Stimulated activated CD8-positive, alpha-beta memory T cell treated with anti-CD3 and anti-CD28 coated beads, Interleukin-15, amount 100 ng/mL, for 4 hours (primary cell): ENCODE results near the gene WASF2.
A peak's percentile ranks its signal among the peaks of the same experiment; 100 is the strongest.
"Not testable (repeated sequence)": the region's sequence is repeated elsewhere in the genome, so short reads cannot be mapped to it uniquely, and the experiment has no call there.

Experiments
- DNase-seq, 2 donors: peaks; one replicate each; pipeline ENCODE4 v3.0.0-alpha.2; 2020; ENCODE audit warnings: low read depth in 2 of 2

The WASF2 gene

DNA sequence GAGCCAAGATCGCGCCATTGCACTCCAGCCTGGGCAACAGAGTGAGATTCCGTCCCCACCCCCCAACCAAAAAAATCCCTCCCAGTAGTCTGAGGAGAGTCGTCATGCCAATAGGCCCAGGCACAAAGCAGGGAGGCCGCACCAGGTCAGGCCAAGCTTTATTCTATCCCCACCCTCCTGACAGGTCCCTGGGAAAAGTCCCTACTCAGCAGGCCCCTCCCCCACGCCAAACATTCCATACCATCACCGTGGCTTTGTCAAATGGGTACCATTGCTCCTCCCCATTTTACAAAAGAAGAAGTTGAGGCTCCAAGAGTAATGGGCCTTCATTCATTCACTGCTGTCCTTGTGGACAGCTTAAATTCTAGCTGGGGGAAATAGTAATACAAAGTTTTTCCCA is 92.2 kb downstream of the WASF2 start:
- no peak for DNase-seq

DNA sequence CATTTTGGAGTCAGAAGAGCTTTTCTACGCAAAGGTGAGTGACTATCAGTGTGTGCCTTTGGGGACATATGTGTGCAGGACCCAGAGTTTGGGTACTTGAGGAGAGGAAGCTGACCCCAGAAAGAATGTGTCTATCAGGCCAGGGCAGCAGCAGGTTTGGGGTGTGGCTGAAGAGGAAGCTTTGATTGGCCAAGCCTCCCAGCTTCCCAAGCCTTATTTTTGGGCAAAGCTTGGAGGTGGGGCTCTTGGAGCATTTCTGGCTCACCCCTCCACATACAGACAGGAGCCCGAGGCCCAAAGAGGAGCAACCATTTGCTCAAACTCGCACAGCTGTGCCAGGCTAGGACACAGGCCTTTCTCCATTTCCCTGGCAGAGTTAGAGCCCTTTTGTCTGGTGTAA is 92.9 kb downstream of the WASF2 start:
- DNase-seq = no peak

DNA sequence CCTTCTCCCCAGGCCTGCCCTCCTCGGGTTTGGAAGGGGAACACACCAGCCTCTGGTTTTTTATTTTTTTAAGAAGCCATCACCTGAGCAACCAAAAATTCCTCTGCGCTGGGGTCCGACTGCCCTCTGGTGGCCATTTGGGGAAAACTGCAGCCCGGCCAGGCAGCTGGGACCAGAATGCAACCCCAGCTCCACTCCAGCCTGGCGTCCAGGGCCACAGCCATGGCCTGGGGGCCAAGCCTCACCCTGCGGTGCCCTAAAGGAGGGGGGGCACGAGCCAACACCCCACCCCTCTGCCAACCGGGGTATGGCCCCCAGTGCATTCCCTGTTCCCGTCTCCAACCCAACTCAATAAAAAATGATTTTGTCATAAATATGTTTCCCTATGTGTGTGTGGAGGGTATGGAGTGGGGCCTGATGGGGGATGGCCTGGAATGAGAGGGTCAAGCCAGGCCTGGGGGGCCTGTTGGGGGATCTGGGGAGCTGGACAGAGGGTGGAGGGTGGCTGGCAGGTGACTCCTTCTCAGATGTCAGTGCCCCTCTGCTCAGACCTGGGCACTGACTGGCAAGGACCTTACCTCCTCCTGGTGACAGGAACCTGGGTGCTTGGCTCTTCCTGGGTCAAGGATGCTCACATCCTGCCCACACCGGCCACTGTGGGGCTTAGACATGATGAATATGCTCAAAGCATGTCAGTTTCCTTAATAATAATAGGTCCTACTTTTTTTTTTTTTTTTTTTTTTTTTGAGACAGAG is 94.3 kb downstream of the WASF2 start:
- peak; percentile 53 to 58 for DNase-seq

DNA sequence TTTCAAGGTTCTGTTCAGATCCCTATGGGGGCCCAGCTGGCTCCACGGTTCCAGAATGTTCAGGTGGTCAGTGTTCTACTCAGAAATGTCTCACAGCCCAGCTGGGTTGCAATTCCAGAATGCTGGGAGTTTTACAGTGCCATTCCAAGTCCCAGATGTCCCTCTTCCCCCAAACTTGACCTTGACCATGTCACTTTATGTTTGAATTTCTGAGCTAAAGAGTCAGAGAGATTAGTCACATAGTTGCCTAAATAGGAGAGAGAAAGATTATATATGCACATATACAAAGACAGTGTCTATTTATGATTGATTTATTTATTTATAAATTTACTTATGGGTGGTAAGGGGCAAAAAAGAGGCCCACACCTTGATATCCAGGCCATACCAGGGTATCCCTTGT is 95.0 kb downstream of the WASF2 start:
- no peak for DNase-seq

DNA sequence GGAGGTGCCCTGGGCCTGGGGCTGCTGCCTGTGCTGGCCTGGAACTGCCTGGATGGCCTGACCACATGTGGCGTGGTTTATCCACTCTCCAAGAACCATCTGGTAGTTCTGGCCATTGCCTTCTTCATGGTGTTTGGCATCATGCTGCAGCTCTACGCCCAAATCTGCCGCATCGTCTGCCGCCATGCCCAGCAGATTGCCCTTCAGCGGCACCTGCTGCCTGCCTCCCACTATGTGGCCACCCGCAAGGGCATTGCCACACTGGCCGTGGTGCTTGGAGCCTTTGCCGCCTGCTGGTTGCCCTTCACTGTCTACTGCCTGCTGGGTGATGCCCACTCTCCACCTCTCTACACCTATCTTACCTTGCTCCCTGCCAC is 95.7 kb downstream of the WASF2 start:
- no peak for DNase-seq

DNA sequence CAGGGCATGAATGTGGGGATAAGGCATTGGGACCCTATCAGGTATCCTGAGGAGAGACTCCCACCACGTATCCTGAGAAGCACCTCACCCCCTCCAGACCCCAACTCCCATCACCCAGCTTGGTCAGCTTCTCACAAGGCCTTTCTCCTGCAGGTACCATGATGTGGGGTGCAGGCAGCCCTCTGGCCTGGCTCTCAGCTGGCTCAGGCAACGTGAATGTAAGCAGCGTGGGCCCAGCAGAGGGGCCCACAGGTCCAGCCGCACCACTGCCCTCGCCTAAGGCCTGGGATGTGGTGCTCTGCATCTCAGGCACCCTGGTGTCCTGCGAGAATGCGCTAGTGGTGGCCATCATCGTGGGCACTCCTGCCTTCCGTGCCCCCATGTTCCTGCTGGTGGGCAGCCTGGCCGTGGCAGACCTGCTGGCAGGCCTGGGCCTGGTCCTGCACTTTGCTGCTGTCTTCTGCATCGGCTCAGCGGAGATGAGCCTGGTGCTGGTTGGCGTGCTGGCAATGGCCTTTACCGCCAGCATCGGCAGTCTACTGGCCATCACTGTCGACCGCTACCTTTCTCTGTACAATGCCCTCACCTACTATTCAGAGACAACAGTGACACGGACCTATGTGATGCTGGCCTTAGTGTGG is 96.2 kb downstream of the WASF2 start:
- no peak for DNase-seq

DNA sequence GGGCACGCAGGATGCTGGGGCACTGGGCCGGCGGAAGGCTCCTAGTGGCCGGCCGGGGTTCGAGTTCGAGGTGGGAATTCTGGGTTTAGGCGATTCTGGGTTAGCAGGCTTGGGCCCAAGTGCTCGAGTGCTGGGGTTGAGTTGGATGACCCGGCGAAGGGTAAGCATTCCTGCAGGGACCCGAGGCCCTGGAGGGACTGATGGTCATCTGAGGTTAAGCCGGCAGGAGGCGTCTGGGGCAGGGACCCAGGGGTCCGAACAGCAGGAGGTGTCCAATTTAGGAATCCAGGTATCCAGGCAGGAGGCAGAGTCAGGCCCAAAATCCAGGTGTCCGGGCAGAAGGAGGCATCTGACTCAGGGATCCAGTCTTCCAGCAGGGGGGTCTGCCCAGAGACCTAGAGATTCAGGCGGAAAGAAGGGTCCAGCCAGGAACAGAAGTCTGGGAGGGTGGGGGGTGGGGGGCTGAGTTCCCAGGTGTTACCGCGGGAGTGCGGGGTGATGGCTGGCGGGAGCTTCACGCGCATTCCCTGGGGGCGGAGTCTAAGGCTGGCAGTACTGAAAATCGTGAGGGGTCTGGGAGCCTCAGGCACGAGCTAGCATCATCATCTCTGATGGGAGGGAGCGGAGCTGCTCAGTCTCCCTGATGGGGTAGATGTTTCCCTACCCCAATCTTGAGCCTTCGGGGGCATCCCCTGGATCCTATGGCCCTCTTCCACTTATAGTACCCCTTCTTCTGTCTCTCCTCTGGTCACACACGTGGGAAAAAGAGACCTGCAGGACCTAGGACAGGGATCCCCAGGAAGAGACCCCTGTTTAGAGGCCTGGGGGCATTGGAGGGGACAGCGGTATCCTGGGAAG is 97.0 kb downstream of the WASF2 start:
- DNase-seq = no peak

DNA sequence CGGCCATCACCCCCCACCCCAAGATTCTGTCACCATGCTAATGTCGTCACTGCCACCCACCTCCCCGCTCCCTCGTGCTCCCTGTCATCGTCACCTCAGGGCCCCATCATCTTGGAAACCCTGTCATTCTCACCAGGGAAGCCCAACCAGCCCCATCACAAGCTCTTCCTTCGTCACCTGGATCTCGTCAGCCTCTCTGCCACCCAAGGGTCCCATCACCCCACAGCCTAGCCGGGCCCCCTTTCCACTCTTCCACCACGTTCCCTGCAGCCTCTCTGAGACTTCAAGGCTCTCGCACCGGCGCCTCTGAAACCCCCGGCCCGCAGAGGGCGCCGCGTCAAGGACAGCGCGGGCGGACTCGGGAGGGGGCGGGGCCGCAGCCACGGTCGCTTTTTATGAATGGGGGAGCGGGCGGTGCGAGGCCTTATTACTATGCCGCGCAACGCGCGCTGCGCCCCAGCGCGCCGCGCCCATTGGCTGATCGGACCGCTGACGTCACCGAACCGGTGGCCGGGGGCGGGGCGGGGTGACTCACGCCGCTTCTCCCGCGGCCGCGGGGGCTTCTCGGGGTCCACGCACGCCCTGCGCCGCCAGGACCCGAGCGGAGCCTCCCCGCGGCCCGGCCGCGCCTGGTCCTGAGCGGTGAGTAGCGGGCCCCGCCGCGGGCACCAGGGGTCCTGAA is 97.7 kb downstream of the WASF2 start, which contains the start of gene GPR3:
GPR3 (plus strand) TSS at position 527 of the 682 bp plus-strand sequence. CDS start 1,177 bp downstream, outside the sequence.
- peak; percentile 82 to 84 for DNase-seq

DNA sequence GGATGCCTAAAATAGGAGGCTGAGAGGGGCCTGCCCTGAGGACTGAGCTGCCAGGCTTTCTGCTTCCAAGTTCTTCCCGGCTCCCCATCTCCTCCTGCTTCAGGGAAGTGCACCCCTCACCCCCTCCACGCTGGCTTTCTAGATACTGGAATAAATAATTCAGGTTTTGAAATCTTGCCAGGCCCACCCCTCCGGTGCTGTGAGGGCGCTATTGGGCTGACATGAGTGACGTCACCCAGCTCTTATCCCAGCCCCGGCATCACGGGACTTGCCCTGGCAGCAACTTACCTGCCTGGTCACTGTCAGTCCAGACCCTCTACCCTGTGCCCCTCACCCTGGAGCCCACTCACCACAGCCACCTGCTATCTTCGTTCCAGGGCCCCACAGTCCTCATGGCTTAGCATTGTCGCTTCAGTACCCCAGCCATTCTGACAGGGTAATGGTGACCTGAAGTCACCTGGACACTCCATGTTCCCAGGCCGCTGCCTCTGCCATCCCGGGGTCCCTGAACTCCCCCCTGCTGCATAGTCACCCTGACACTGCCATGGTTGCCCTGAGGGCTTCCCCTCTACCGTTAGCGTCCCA is 98.4 kb downstream of the WASF2 start:
- no peak for DNase-seq

DNA sequence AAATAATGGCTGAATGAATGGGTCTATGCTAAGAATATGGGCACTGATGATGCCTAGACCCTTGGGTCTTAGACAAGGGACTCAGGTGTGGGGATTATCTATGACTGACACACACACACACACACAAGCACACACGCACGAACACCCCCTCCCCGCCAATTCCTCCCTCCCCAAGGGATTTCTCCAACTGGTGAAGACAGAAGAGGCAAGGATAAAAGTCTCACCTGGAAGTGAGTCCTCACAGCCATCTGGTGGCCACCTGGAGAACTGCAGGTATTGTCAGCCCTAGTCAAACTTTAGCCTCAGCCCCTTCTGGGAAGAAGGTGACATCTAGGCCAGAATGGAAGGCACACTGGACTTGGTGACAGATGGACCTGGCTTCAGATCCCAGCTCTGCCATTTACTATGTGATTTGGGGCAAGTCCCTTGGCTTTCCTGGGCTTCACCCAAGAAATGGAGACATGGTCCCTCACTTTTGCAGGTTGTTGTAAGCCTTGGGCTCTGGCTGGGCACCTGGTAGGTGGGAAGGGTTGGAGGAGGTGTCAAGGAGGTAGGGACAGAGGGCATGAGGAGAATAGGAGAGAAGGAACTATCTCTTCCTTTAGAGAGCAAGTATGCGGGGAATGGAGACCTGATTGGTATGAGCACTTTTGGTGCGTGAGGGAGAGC is 101.5 kb downstream of the WASF2 start:
- peak in 1 of 2 donors; percentile 54 for DNase-seq

DNA sequence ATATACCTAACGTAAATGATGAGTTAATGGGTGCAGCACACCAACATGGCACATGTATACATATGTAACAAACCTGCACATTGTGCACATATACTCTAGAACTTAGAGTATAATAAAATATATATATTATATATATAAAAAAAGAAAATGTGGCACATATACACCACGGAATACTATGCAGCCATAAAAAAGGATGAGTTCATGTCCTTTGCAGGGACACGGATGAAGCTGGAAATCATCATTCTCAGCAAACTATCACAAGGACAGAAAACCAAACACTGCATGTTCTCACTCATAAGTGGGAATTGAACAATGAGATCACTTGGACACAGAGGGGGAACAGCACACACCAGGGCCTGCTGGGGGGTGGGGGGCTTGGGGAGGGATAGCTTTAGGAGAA is 105.2 kb downstream of the WASF2 start:
- not testable (repeated sequence) for DNase-seq

DNA sequence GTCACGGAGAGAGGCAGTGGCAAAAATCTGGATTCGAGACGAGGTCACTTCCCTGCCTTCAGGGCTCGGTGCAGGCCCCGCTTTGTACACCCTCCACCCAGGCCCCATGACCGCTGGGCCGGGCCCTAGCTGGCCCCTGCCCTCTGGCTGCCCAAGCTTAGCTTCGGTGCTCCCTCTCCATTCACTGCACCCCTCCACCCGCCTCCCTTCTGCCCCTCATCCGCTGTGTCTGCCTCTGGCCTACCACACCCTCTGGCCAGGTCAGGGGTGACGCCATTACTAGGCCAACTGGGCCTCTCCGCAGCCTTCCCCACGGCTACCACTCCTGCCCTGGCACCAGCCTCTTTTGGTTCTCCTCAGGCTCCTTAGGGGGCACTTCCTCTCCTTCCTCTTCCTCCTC is 106.3 kb downstream of the WASF2 start:
- DNase-seq = no peak

DNA sequence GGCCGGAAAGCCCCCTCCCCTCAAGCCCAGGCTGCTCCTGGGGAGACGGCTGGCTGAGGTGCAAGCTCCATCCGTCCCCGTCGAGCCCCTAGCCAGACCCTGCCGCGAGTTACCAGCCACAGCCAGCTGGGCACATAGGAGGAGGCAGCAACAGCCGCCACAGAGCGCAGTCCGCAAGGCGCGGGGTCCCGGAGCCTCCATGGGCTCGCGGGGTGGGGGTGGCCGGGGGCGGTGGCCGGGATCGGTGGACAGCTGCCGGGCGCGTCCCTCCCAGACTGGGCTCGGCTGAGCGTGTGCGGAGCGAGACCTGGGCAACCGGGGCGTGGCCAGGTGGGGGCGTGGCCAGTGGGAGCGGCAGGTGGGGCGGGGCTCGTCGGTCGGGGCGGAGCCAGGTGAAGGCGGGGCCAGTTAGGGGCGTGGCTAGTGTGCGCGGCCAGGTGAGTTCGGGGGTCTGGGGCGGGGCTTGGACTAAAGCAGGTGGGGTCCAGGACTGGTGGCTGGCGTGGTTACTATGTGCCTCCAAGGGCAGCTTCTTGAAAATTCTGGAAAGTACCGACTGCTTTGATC is 106.8 kb downstream of the WASF2 start, which contains the start of gene CD164L2:
CD164L2 (minus strand) TSS at position 295 of the 567 bp plus-strand sequence; CDS start at position 201, 94 bp downstream.
- DNase-seq = no peak

DNA sequence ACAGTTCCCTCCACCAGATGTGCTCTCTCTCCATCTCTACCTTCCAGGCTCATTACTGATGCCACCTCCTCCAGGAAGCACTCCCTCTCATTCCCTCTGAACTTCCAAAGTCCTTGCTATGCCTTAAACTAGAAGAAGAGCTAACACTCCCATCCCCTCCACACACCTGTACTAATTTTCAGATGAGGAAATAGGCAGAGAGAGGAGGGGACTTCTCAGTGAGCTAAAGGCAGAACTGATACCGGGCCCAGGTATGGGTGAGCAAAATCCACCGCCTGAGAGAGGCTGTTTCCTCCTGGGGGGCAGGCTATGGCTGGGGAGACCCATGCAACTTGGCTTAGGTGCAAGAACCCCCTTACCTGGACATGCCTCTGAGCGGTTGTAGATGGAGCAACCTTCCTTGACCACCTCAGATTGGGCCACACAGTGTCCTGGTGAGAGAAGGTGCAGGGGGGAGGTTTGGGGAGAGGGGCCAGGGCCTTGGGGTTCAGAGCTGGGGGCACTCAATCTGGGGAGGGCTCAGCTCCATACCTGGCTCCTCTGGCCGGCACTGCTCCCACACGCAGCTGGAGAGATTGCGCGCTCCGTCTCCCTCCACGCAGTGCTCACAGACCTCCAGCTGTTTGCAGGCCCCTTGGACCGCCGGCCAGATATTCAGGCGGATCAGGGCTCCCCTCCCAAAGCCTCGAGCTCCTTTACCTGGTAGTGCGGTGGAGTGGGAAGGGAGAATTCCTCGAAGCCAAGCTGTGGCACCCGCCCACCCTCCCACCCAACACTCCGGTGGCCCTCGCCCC is 107.8 kb downstream of the WASF2 start:
- DNase-seq = no peak

DNA sequence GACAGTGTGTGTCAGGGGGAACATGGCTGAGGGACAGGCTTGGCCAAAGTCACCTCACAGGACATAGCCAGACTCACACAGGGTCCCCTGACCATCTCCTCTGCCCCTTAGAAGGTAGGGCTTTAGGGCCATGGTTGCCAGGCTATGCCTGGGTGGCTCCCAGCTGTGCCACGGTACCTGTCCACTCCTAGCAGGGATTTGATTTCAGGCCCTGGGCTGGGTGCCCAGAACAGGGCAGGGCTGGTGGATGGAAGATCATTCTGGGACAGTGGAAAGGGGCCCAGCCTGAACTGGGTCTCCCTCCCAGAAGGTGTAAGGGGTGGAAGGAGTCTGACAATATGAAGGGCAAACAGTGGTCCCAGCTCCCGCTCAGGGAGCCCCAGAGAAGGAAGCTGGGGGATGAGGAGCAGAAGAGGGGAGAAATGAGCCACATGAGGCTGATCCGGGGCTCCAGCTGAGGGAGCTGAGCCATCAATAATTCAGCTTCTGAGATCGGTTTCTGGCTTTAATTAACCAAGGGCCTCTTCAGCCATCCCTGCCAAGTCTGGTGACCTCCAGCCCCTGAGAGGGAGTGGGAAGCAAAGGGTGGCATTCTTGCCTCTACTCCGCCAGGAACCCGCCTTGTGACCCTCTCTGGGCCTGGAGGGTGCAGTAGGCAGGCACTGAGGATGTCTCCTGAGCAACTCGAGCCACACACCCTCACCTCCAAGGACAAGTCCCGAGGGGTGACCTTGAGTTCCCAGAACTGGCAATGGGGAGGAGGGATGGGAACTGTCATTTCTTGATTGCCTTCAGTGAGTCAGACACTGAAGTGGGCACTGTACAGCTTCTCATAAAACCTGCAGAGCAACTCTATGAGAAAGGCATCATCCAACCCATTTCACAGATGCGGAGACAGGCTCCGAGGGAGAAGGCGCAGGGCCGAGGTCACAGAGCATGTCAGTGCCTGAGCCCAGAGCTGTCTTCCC is 108.9 kb downstream of the WASF2 start:
- no peak for DNase-seq

DNA sequence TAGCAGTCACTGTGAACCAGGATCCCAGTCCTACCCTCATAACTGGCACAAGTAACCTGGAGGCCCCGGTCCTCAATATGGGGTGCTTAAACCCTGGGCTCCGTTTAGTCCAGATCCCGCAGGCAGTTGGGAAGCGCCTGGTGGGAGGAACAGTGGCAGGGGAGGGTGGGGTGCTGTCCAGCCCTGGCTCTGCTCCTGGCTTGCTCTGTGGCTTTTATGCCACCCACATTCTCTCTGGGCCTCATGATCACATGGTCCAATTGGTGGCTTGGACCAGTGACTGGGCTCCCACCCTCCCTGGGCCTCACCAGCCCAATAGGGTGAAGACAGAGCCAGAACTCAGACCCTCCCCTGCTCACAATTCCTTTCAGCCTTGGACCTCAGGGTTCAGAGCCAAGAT is 109.7 kb downstream of the WASF2 start:
- no peak for DNase-seq

DNA sequence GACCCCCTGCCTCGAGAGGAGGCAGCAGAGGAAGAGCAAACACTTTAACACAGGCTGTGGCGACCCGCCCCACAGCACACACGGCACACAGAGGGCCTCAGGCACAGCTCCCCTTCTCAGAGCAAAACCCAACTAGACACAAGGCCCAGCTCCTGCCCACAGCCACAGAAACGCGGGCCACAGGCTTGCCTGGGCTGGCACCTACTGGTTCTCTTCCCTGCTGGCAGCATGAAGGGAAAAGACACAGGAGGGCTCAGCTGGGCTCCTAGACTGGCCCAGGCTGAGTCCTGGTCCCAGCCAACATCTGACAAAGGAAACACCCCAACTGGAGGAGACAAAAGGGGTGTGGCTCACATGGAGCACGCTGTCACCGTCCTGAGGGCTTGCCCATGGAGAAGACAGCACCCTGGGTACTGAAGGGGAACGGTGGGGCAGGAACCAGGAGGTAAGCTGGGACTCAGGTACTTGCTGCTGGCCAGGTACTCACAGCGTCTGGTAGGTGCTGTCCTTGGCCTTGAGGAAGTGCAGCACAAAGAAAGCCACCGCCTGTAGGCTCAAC is 110.3 kb downstream of the WASF2 start:
- DNase-seq = no peak
